ENCODE data around the gene ELP1. TPM values are rescaled to one million over a fixed set of nuclear protein-coding genes. Genes with fewer than 3 reads are reported as not detected.

ELP1 gene
- total and polyA plus RNA-seq, 2 donors (not counting 3 experiments of a cell fraction or from before 2014, with no cell fraction given) = 12.6 to 21.8 TPM

GRCh38 chr9:108859459-108860114 lies 74.3 kb downstream of the ELP1 start:
- dilution Hi-C loops (cut with MboI; ENCODE audit: extremely low pct_ligation_motif_present, low sequenced_read_pairs) (no loop called here), intact Hi-C loops (cut with micrococcal nuclease) (no loop called here)
- H2AFZ ChIP-seq (ENCODE audit: low read depth, low read length) = no peak overlapping the region
- no TSS peak for BruUV-seq (replicated peaks)
- H3K27me3 ChIP-seq (ENCODE audit: control insufficient read depth in 2 of 2, insufficient read depth in 2 of 2, low read length in 2 of 2) = no peaks in the 10 kb centered on the region
- DNase-seq (ENCODE audit: low read depth, low spot score) = no peak
- no peak overlapping the region for H3K27ac ChIP-seq (ENCODE audit: insufficient read depth, low read depth, low read length)
- ChIA-PET CTCF (no interaction called here), POLR2A (no interaction called here)
- no peak for FAIRE-seq
- no peaks in the 10 kb centered on the region for H3K4me1 ChIP-seq (ENCODE audit: control insufficient read depth, extremely low read depth, insufficient read depth, low read length)
- no peak overlapping the region for H3K4me2 ChIP-seq (ENCODE audit: insufficient read depth, low read length)
- H3K9me1 ChIP-seq (replicated peaks; ENCODE audit: control insufficient read depth, extremely low read depth, insufficient read depth, low read length) = no peaks in the 10 kb centered on the region
- H4K20me1 ChIP-seq (replicated peaks; ENCODE audit: control insufficient read depth, extremely low read depth, insufficient read depth, low read length) = no peaks in the 10 kb centered on the region
- no peaks in the 10 kb centered on the region for H3K9me3 ChIP-seq (replicated peaks; ENCODE audit: control insufficient read depth, insufficient read depth, low read length)
- no peak overlapping the region for H3K4me3 ChIP-seq (replicated peaks in 1 of 3; ENCODE audit: insufficient read depth in 1 of 3, low read depth in 1 of 3, low read length in 3 of 3)
- no peak for TF ChIP-seq FOS (IDR thresholded peaks at IDR 0.05; ENCODE audit: borderline replicate concordance, insufficient read depth, low read length)
- TF ChIP-seq POLR2A (IDR thresholded peaks at IDR 0.05; ENCODE audit: low read depth, low read length) = no peak
- TF ChIP-seq MAX (IDR thresholded peaks at IDR 0.05; ENCODE audit: insufficient read depth, insufficient read length) = no peak
- no peak for TF ChIP-seq GATA2 (IDR thresholded peaks at IDR 0.05; ENCODE audit: insufficient read depth, insufficient read length, low read depth, low read length)
- TF ChIP-seq JUN (IDR thresholded peaks at IDR 0.05; ENCODE audit: borderline replicate concordance, insufficient read depth, insufficient read length, low read depth) = no peak
- TF ChIP-seq CTCF (IDR thresholded peaks at IDR 0.05; ENCODE audit: extremely low read depth in 1 of 2, insufficient read depth in 1 of 2, low read depth in 1 of 2, low read length in 2 of 2) = no peak
- no peak for TF ChIP-seq POLR2AphosphoS5 (IDR thresholded peaks at IDR 0.05; ENCODE audit: insufficient read depth, low read depth, low read length)
- no peak for TF ChIP-seq EZH2 (IDR thresholded peaks at IDR 0.05; ENCODE audit: borderline replicate concordance, low read depth, low read length, severe bottlenecking)
- TF ChIP-seq MYC (IDR thresholded peaks at IDR 0.05; ENCODE audit: low read depth, low read length) = no peak
- no peaks in the 10 kb centered on the region for H3K79me2 ChIP-seq (ENCODE audit: control insufficient read depth, insufficient read depth, low read length)
- H3K9ac ChIP-seq (replicated peaks; ENCODE audit: extremely low read depth, insufficient read depth, low read length) = no peak overlapping the region
- no peaks in the 10 kb centered on the region for H3K36me3 ChIP-seq (ENCODE audit: control insufficient read depth in 2 of 2, extremely low read depth in 1 of 2, insufficient read depth in 2 of 2, low read length in 2 of 2)

Measured in endothelial cell of umbilical vein (primary cell).